K562 (cell line): ENCODE measurements around the gene GAPDH. TPM values are rescaled to one million over a fixed set of nuclear protein-coding genes. Genes with fewer than 3 reads are reported as not detected.

Experiments used
- CREM ChIP-seq: IDR thresholded peaks from 2 replicates; pipeline ENCODE4 v1.6.1; 2014; ENCODE audit warnings: antibody characterized with exemption, low read depth
- CSDE1 ChIP-seq, 2 experiments: fragments of 450-650 bp; IDR thresholded peaks; 2 replicates each; pipeline ENCODE4 v1.6.1; 2016; ENCODE audit warnings: mild to moderate bottlenecking in 1 of 2
- CTBP1 ChIP-seq: fragments of 450-650 bp; IDR thresholded peaks from 2 replicates; pipeline ENCODE4 v1.6.1; 2016; ENCODE audit warnings: borderline replicate concordance
- HDAC1 ChIP-seq, 2 experiments: fragments of 450-650 bp; IDR thresholded peaks; 2 replicates each; pipeline ENCODE4 v1.6.1; 2016 to 2017; ENCODE audit warnings: inconsistent platforms in 1 of 2, mild to moderate bottlenecking in 1 of 2, moderate library complexity in 1 of 2
- HNRNPK ChIP-seq: fragments of 200-400 bp; formaldehyde crosslinking; IDR thresholded peaks from one replicate; pipeline ENCODE4 v1.6.1; 2018; ENCODE audit warnings: mild to moderate bottlenecking, low read depth, low read length; ENCODE audit not compliant: poor library complexity, severe bottlenecking
- PCBP1 ChIP-seq: fragments of 200-400 bp; formaldehyde crosslinking; IDR thresholded peaks from 2 replicates; pipeline ENCODE4 v1.6.1; 2018; ENCODE audit warnings: mild to moderate bottlenecking, low read depth, low read length; ENCODE audit not compliant: poor library complexity, severe bottlenecking
- PHB ChIP-seq: fragments of 250-450 bp; sonication (Bioruptor Pico); IDR thresholded peaks from 2 replicates; pipeline ENCODE4 v1.5.0; 2021
- RAD21 ChIP-seq, 2 experiments: fragments of 250-450 bp in 1 of 2; fragments of 450-650 bp in 1 of 2; sonication (Bioruptor Pico) in 1 of 2; formaldehyde crosslinking in 1 of 2; IDR thresholded peaks in 1 of 2; conservative IDR thresholded peaks in 1 of 2; 2 replicates each; pipeline versions ENCODE4 v1.4.0 to v1.8.0; 2020 to 2022; ENCODE audit warnings: mild to moderate bottlenecking in 2 of 2, moderate library complexity in 1 of 2
- SRSF1 ChIP-seq: fragments of 200-400 bp; formaldehyde crosslinking; IDR thresholded peaks from 2 replicates; pipeline ENCODE4 v1.6.1; 2017; ENCODE audit warnings: mild to moderate bottlenecking, low read depth, low read length, moderate library complexity
- TAF15 ChIP-seq: fragments of 200-400 bp; formaldehyde crosslinking; IDR thresholded peaks from 2 replicates; pipeline ENCODE4 v1.6.1; 2017; ENCODE audit warnings: mild to moderate bottlenecking, low read depth, low read length, moderate library complexity
- TAL1 ChIP-seq: fragments of 450-650 bp; IDR thresholded peaks from 2 replicates; pipeline ENCODE4 v1.6.1; 2016; ENCODE audit warnings: mild to moderate bottlenecking
- ZNF75A ChIP-seq: fragments of 450-650 bp; formaldehyde crosslinking; IDR thresholded peaks from 2 replicates; pipeline ENCODE4 v1.4.0; 2020; ENCODE audit warnings: mild to moderate bottlenecking
- ZNF830 ChIP-seq: fragments of 250-450 bp; sonication (Bioruptor Pico); IDR thresholded peaks from 2 replicates; pipeline ENCODE4 v1.5.0; 2021; ENCODE audit warnings: mild to moderate bottlenecking
- polyA plus RNA-seq, 8 experiments: library from polyadenylated mRNA; depleted of rRNA in 4 of 8; stranded (reverse) in 5 of 8; unstranded in 3 of 8; fragments of >200 nt; fragmentation: Nextera tagmentation in 2 of 8; fragmentation: Illumina TruSeq in 1 of 8; extraction: Ambion mirVana in 2 of 8; extraction: Trizol in 1 of 8; gene quantifications; 2 replicates each; pipeline versions ENCODE4 v1.2.1 to v1.2.3, GENCODE V29; 2011 to 2014; ENCODE audit warnings: inconsistent platforms in 1 of 8, missing spikeins in 1 of 8
- total RNA-seq, 7 experiments: library from RNA; depleted of rRNA in 6 of 7; stranded (reverse); fragments of >200 nt in 6 of 7; fragmentation: Illumina TruSeq in 2 of 7; extraction: Trizol in 2 of 7; gene quantifications; 2 replicates each; pipeline versions ENCODE4 v1.2.1 to v1.2.3, GENCODE V29; 2011 to 2021; ENCODE audit warnings: low replicate concordance in 1 of 7
- TF ChIP-seq, protein P1 (sequence below): fragments of 250-450 bp; sonication (Bioruptor Pico); IDR thresholded peaks from 2 replicates; pipeline ENCODE4 v1.8.0; 2022; ENCODE audit warnings: moderate library complexity, mild to moderate bottlenecking, inconsistent platforms
- TF ChIP-seq, protein P2 (sequence below): IDR thresholded peaks from 3 replicates; pipeline ENCODE4 v1.6.1; 2011; ENCODE audit warnings: borderline replicate concordance, mild to moderate bottlenecking, moderate library complexity; ENCODE audit not compliant: insufficient read length; ENCODE audit errors: extremely low read depth
- TF ChIP-seq, protein P3 (sequence below): fragments of 450-650 bp; formaldehyde crosslinking; IDR thresholded peaks from 2 replicates; pipeline ENCODE4 v1.4.0; 2022; ENCODE audit warnings: mild to moderate bottlenecking, moderate library complexity
- TF ChIP-seq, protein P4 (sequence below), 2 experiments: IDR thresholded peaks in 1 of 2; conservative IDR thresholded peaks in 1 of 2; 2 replicates each; pipeline ENCODE4 v1.6.1; 2016; ENCODE audit warnings: low read depth in 2 of 2, mild to moderate bottlenecking in 1 of 2, missing compliant biosample characterization in 1 of 2, missing genetic modification characterization in 1 of 2, moderate library complexity in 1 of 2
- TF ChIP-seq, protein P5 (sequence below), 2 experiments: fragments of 450-650 bp; conservative IDR thresholded peaks; 2 replicates each; pipeline ENCODE4 v1.6.1; 2017; ENCODE audit warnings: mild to moderate bottlenecking in 2 of 2, moderate library complexity in 2 of 2

The GAPDH gene
- total and polyA plus RNA-seq, 9 of the 15 experiments (the other 6 are each of a cell fraction or from before 2014, with no cell fraction given), result 2,206 to 6,793 (median 4,217) TPM

DNA sequence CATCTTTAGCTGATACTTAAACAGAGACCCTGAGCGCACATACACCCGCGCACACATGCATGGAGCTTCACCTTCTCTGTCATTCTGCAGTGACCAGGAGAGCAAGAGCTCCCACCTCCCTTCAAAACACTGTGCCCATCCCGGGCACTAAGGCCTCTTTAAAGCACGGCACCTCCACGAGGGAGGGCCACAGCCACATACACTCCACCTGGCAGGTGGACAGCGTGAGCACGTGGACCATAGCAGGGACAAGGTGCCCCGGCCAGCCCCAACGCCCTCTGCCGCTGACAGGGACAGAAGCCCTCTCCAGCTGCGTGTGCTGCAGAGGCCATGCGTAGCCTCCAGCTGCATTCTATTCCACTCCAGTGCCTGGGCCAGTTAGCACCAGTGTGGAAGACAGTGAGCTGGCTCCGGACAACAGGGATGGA lies 5.4 kb downstream of the GAPDH start (continued):
- TF ChIP-seq, protein P1, sequence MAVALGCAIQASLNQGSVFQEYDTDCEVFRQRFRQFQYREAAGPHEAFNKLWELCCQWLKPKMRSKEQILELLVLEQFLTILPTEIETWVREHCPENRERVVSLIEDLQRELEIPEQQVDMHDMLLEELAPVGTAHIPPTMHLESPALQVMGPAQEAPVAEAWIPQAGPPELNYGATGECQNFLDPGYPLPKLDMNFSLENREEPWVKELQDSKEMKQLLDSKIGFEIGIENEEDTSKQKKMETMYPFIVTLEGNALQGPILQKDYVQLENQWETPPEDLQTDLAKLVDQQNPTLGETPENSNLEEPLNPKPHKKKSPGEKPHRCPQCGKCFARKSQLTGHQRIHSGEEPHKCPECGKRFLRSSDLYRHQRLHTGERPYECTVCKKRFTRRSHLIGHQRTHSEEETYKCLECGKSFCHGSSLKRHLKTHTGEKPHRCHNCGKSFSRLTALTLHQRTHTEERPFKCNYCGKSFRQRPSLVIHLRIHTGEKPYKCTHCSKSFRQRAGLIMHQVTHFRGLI (CRISPR knock-in tag), result no peak
- TF ChIP-seq, protein P2, sequence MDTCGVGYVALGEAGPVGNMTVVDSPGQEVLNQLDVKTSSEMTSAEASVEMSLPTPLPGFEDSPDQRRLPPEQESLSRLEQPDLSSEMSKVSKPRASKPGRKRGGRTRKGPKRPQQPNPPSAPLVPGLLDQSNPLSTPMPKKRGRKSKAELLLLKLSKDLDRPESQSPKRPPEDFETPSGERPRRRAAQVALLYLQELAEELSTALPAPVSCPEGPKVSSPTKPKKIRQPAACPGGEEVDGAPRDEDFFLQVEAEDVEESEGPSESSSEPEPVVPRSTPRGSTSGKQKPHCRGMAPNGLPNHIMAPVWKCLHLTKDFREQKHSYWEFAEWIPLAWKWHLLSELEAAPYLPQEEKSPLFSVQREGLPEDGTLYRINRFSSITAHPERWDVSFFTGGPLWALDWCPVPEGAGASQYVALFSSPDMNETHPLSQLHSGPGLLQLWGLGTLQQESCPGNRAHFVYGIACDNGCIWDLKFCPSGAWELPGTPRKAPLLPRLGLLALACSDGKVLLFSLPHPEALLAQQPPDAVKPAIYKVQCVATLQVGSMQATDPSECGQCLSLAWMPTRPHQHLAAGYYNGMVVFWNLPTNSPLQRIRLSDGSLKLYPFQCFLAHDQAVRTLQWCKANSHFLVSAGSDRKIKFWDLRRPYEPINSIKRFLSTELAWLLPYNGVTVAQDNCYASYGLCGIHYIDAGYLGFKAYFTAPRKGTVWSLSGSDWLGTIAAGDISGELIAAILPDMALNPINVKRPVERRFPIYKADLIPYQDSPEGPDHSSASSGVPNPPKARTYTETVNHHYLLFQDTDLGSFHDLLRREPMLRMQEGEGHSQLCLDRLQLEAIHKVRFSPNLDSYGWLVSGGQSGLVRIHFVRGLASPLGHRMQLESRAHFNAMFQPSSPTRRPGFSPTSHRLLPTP, result no peak
- TF ChIP-seq CSDE1 (IDR thresholded peaks at IDR 0.05), result no peak
- TF ChIP-seq RAD21 (CRISPR knock-in tag; conservative IDR thresholded peaks at IDR 0.05 in 1 of 2, IDR thresholded peaks at IDR 0.05 in 1 of 2), result no peak
- no peak for TF ChIP-seq SRSF1
- 0 out of 2 replicates have a peak, but pooled peaks have one; percentile 21 for TF ChIP-seq CREM
- no peak for TF ChIP-seq TAF15
- TF ChIP-seq, protein P3, sequence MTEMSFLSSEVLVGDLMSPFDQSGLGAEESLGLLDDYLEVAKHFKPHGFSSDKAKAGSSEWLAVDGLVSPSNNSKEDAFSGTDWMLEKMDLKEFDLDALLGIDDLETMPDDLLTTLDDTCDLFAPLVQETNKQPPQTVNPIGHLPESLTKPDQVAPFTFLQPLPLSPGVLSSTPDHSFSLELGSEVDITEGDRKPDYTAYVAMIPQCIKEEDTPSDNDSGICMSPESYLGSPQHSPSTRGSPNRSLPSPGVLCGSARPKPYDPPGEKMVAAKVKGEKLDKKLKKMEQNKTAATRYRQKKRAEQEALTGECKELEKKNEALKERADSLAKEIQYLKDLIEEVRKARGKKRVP (CRISPR knock-in tag), result no peak
- TF ChIP-seq ZNF830 (CRISPR knock-in tag), result no peak
- TF ChIP-seq TAL1, result no peak
- TF ChIP-seq CTBP1, result no peak
- no peak for TF ChIP-seq ZNF75A (CRISPR knock-in tag)
- TF ChIP-seq HNRNPK, result no peak
- TF ChIP-seq PHB (CRISPR knock-in tag), result no peak
- TF ChIP-seq, protein P4, sequence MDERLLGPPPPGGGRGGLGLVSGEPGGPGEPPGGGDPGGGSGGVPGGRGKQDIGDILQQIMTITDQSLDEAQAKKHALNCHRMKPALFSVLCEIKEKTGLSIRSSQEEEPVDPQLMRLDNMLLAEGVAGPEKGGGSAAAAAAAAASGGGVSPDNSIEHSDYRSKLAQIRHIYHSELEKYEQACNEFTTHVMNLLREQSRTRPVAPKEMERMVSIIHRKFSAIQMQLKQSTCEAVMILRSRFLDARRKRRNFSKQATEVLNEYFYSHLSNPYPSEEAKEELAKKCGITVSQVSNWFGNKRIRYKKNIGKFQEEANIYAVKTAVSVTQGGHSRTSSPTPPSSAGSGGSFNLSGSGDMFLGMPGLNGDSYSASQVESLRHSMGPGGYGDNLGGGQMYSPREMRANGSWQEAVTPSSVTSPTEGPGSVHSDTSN (CRISPR knock-in tag; IDR thresholded peaks at IDR 0.05; ENCODE audit: low read depth), result no peak
- TF ChIP-seq, protein P4 (tag; conservative IDR thresholded peaks at IDR 0.05; ENCODE audit: low read depth), result no peak
- TF ChIP-seq, protein P5, sequence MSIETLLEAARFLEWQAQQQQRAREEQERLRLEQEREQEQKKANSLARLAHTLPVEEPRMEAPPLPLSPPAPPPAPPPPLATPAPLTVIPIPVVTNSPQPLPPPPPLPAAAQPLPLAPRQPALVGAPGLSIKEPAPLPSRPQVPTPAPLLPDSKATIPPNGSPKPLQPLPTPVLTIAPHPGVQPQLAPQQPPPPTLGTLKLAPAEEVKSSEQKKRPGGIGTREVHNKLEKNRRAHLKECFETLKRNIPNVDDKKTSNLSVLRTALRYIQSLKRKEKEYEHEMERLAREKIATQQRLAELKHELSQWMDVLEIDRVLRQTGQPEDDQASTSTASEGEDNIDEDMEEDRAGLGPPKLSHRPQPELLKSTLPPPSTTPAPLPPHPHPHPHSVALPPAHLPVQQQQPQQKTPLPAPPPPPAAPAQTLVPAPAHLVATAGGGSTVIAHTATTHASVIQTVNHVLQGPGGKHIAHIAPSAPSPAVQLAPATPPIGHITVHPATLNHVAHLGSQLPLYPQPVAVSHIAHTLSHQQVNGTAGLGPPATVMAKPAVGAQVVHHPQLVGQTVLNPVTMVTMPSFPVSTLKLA (conservative IDR thresholded peaks at IDR 0.05), result peak; percentile 29 to 48; a peak in 3 of 4 replicates
- TF ChIP-seq HDAC1 (IDR thresholded peaks at IDR 0.05), result peak in 1 of 2 experiments; percentile 17; a peak in 1 of 4 replicates
- TF ChIP-seq PCBP1, result no peak
